ENCODE data around the gene PCGF3.

DNA sequence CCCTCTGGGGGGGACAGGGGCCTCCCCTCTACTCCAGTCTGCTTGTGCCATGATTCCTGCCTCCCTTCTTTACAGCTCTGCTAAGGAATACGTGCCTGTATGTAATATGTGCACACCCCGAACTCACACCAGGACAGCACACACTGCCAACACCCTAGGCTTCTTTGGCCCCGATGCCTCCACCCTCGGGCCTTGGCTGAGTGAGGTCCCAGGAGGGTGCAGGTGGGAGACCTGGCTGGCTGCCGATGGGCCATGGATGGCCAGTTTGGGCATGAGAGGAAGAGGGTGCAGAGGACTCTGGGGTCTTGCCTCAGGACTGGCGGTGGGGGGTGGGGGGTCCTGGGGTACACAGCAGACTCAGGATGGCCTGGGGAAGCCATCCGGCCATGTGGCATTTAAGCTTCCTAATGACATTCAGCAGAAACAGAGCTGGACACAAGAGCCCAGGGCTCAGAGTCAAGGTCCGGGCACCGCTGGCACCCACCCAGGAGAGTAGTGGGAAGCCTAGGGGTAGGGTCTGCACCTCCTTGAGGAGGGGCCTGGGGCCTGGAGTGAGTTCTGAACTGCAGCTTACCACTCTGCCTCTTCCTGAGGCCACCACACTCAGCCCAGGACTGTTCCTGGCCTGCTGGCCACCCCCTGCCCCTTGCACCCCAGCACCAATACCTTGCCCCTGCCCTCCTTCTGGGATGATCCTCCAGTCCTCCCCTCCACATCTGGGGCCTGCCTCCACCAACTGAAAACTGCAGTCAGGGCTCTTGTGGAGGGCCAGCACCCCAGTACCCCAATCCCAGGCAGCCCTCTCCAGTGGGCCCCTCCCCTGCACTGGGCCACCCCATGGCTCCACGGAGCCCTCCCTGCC is 2.1 kb upstream of the PCGF3 start:
- TF ChIP-seq, protein P1, sequence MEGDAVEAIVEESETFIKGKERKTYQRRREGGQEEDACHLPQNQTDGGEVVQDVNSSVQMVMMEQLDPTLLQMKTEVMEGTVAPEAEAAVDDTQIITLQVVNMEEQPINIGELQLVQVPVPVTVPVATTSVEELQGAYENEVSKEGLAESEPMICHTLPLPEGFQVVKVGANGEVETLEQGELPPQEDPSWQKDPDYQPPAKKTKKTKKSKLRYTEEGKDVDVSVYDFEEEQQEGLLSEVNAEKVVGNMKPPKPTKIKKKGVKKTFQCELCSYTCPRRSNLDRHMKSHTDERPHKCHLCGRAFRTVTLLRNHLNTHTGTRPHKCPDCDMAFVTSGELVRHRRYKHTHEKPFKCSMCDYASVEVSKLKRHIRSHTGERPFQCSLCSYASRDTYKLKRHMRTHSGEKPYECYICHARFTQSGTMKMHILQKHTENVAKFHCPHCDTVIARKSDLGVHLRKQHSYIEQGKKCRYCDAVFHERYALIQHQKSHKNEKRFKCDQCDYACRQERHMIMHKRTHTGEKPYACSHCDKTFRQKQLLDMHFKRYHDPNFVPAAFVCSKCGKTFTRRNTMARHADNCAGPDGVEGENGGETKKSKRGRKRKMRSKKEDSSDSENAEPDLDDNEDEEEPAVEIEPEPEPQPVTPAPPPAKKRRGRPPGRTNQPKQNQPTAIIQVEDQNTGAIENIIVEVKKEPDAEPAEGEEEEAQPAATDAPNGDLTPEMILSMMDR (IDR thresholded peaks at IDR 0.05), result no peak
- no peak for TF ChIP-seq POLR2A (IDR thresholded peaks at IDR 0.05)
